GM21737 (cell line): ENCODE data around the gene LSG1.

Experiments
- ATAC-seq: cut with Tn5 transposase; IDR thresholded peaks from one replicate; pipeline ENCODE4 v1.9.1; 2021; ENCODE audit warnings: mild to moderate bottlenecking, moderate library complexity; ENCODE audit not compliant: unreplicated experiment

LSG1 gene

GRCh38 chr3:194671900-194672808, at the start of gene LSG1:
TSS of gene LSG1 (minus strand) at chr3:194672191. CDS start at chr3:194672162, 29 bp downstream.
- ATAC-seq, result peak; percentile 80

- no peak for ATAC-seq
These were observed 48.1 kb upstream of the LSG1 start for GRCh38 chr3:194720048-194720447.

- no peak for ATAC-seq
These were observed 46.1 kb upstream of the LSG1 start for GRCh38 chr3:194718079-194718478.

- no peak for ATAC-seq
These were observed 43.2 kb upstream of the LSG1 start for GRCh38 chr3:194715022-194715800.

GRCh38 chr3:194714564-194714963, 42.6 kb upstream of the LSG1 start:
- no peak for ATAC-seq

GRCh38 chr3:194714137-194714455, 42.1 kb upstream of the LSG1 start:
- no peak for ATAC-seq

- no peak for ATAC-seq
These were observed 41.5 kb upstream of the LSG1 start for GRCh38 chr3:194713299-194714136.

GRCh38 chr3:194711913-194712312, 39.9 kb upstream of the LSG1 start:
- ATAC-seq, result no peak

GRCh38 chr3:194711286-194711685, 39.3 kb upstream of the LSG1 start:
- no peak for ATAC-seq

- no peak for ATAC-seq
These were observed 35.2 kb upstream of the LSG1 start for GRCh38 chr3:194707147-194707540.

- ATAC-seq, result no peak
These were observed 33.8 kb upstream of the LSG1 start for GRCh38 chr3:194705761-194706160.

GRCh38 chr3:194705227-194705626, 33.2 kb upstream of the LSG1 start:
- no peak for ATAC-seq

- ATAC-seq, result no peak
These were observed 30.6 kb upstream of the LSG1 start for GRCh38 chr3:194702545-194702944.

- ATAC-seq, result no peak
These were observed 24.7 kb upstream of the LSG1 start for GRCh38 chr3:194696702-194697101.

- peak; percentile 55 for ATAC-seq
These were observed 19.7 kb upstream of the LSG1 start for GRCh38 chr3:194691481-194692283.

- no peak for ATAC-seq
These were observed 18.7 kb upstream of the LSG1 start for GRCh38 chr3:194690501-194691372.

GRCh38 chr3:194689493-194689944, 17.5 kb upstream of the LSG1 start:
- ATAC-seq, result no peak

GRCh38 chr3:194688946-194689345, 17.0 kb upstream of the LSG1 start:
- ATAC-seq, result no peak

- no peak for ATAC-seq
These were observed 16.3 kb upstream of the LSG1 start for GRCh38 chr3:194688200-194688740.
